MM.1S (cell line): ENCODE data around the gene EXOC7.

Experiments used
- DNase-seq: peaks from one replicate; pipeline ENCODE4 v3.0.0-alpha.2; 2015
- H2AFZ ChIP-seq: fragments of 300-600 bp; sonication (generic); 2 replicates; pipeline ENCODE4 v1.6.0; 2016; ENCODE audit warnings: antibody characterized with exemption, low read length
- H3F3A ChIP-seq: fragments of 300-600 bp; sonication (generic); 2 replicates; pipeline ENCODE4 v1.6.1; 2016; ENCODE audit warnings: mild to moderate bottlenecking, antibody characterized with exemption, low read length, moderate library complexity, mixed read lengths; ENCODE audit not compliant: insufficient read depth
- H3K27ac ChIP-seq: fragments of 300-600 bp; sonication (generic); 2 replicates; pipeline ENCODE4 v1.5.1; 2016; ENCODE audit warnings: mild to moderate bottlenecking, low read length
- H3K27me3 ChIP-seq: fragments of 300-600 bp; sonication (generic); replicated peaks from 2 replicates; pipeline ENCODE4 v1.6.0; 2016; ENCODE audit warnings: low read length; ENCODE audit not compliant: insufficient read depth
- H3K36me3 ChIP-seq: fragments of 300-600 bp; sonication (generic); replicated peaks from 2 replicates; pipeline ENCODE4 v1.6.1; 2016; ENCODE audit warnings: mild to moderate bottlenecking, low read length, mixed read lengths; ENCODE audit not compliant: insufficient read depth
- H3K4me1 ChIP-seq: fragments of 300-600 bp; sonication (generic); 2 replicates; pipeline ENCODE4 v1.6.1; 2016; ENCODE audit warnings: low read length, mixed read lengths
- H3K4me2 ChIP-seq: fragments of 300-600 bp; sonication (generic); 2 replicates; pipeline ENCODE4 v1.6.0; 2016; ENCODE audit warnings: low read depth, low read length
- H3K4me3 ChIP-seq: fragments of 300-600 bp; sonication (generic); 2 replicates; pipeline ENCODE4 v1.5.1; 2016; ENCODE audit warnings: low read length, mixed read lengths
- H3K79me2 ChIP-seq: fragments of 300-600 bp; sonication (generic); 2 replicates; pipeline ENCODE4 v1.6.1; 2016; ENCODE audit warnings: mixed run types, low read length, mixed read lengths
- H3K9ac ChIP-seq: fragments of 300-600 bp; sonication (generic); 2 replicates; pipeline ENCODE4 v1.6.1; 2016; ENCODE audit warnings: low read length, mixed read lengths
- H3K9me2 ChIP-seq: fragments of 300-600 bp; sonication (generic); replicated peaks from 2 replicates; pipeline ENCODE4 v1.6.1; 2016; ENCODE audit warnings: mild to moderate bottlenecking, low read length, mixed read lengths; ENCODE audit not compliant: insufficient read depth
- H3K9me3 ChIP-seq: fragments of 300-600 bp; sonication (generic); replicated peaks from 2 replicates; pipeline ENCODE4 v1.6.1; 2016; ENCODE audit warnings: mild to moderate bottlenecking, low read length, mixed read lengths; ENCODE audit not compliant: insufficient read depth
- H4K20me1 ChIP-seq: fragments of 300-600 bp; sonication (generic); 2 replicates; pipeline ENCODE4 v1.6.1; 2016; ENCODE audit warnings: mild to moderate bottlenecking, low read length, moderate library complexity, mixed read lengths; ENCODE audit not compliant: insufficient read depth
- EZH2 ChIP-seq: fragments of 300-600 bp; sonication (generic); optimal IDR thresholded peaks from 2 replicates; pipeline ENCODE3; 2017; ENCODE audit warnings: low read depth, mild to moderate bottlenecking, antibody characterized with exemption, low read length, mixed read lengths
- EZH2phosphoT487 ChIP-seq: fragments of 300-600 bp; sonication (generic); IDR thresholded peaks from 2 replicates; pipeline ENCODE4 v1.6.1; 2018; ENCODE audit warnings: antibody characterized with exemption, low read length
- TF ChIP-seq, protein P1 (sequence below): fragments of 300-600 bp; sonication (generic); IDR thresholded peaks from 2 replicates; pipeline ENCODE4 v1.5.1; 2016; ENCODE audit warnings: antibody characterized with exemption, low read length, mixed read lengths

EXOC7 gene

DNA sequence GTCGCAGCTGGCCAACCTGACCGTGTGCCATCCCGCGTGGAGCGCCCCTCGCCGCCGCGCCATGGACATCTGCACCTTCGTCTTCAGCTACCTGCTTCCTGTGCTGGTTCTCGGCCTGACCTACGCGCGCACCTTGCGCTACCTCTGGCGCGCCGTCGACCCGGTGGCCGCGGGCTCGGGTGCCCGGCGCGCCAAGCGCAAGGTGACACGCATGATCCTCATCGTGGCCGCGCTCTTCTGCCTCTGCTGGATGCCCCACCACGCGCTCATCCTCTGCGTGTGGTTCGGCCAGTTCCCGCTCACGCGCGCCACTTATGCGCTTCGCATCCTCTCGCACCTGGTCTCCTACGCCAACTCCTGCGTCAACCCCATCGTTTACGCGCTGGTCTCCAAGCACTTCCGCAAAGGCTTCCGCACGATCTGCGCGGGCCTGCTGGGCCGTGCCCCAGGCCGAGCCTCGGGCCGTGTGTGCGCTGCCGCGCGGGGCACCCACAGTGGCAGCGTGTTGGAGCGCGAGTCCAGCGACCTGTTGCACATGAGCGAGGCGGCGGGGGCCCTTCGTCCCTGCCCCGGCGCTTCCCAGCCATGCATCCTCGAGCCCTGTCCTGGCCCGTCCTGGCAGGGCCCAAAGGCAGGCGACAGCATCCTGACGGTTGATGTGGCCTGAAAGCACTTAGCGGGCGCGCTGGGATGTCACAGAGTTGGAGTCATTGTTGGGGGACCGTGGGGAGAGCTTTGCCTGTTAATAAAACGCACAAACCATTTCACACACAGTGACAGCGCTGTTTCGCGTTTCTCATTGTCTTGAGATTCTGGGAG, 26.6 kb downstream of the EXOC7 start:
- Histone ChIP-seq H3K79me2 (peaks cover 10% of the 10 kb centered on the region), H3K4me1 (no peaks in the 10 kb centered on the region), H3K4me2 (no peak overlapping the region), H3K9me3 (no peaks in the 10 kb centered on the region), H3K9me2 (no peaks in the 10 kb centered on the region), H3F3A (no peaks in the 10 kb centered on the region; the same call in 1 of the 2 replicates), H3K4me3 (no peak overlapping the region), H2AFZ (no peak overlapping the region), H3K36me3 (no peaks in the 10 kb centered on the region), H3K27me3 (peaks cover 61% of the 10 kb centered on the region), H4K20me1 (no peaks in the 10 kb centered on the region), H3K9ac (no peak overlapping the region), H3K27ac (no peak overlapping the region)
- TF ChIP-seq EZH2phosphoT487 (no peak), EZH2 (no peak)
- TF ChIP-seq, protein P1, sequence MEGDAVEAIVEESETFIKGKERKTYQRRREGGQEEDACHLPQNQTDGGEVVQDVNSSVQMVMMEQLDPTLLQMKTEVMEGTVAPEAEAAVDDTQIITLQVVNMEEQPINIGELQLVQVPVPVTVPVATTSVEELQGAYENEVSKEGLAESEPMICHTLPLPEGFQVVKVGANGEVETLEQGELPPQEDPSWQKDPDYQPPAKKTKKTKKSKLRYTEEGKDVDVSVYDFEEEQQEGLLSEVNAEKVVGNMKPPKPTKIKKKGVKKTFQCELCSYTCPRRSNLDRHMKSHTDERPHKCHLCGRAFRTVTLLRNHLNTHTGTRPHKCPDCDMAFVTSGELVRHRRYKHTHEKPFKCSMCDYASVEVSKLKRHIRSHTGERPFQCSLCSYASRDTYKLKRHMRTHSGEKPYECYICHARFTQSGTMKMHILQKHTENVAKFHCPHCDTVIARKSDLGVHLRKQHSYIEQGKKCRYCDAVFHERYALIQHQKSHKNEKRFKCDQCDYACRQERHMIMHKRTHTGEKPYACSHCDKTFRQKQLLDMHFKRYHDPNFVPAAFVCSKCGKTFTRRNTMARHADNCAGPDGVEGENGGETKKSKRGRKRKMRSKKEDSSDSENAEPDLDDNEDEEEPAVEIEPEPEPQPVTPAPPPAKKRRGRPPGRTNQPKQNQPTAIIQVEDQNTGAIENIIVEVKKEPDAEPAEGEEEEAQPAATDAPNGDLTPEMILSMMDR, result no peak
- DNase-seq, result no peak

DNA sequence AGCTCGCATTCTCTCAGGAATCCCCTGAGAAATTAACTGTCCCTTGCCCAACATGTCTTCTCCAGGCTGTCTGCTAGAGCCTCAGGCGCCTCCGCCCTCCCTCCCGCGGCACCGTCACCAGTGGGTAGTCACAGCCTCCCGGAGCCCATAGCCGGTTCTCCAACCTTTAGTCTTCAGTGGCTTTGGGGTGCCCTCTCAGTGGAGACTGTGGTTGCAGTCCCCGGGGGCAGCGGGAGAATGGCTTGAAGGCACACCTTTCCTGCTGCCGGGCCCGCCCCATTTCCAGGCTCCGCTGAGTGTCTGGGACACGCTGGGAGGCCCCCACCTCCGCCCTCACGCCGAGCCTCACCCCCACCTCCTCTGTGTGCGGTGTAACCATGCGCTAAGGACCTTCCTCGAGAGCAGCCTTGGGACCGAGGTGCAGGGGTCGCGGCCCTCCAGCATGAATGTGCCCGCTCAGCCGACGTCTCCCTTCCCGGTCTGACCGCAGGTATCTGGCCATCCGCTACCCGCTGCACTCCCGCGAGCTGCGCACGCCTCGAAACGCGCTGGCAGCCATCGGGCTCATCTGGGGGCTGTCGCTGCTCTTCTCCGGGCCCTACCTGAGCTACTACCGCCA, 27.3 kb downstream of the EXOC7 start:
- H2AFZ ChIP-seq, result no peak overlapping the region
- H3K4me2 ChIP-seq, result no peak overlapping the region
- H3K4me3 ChIP-seq, result no peak overlapping the region
- H3K9ac ChIP-seq, result no peak overlapping the region
- no peaks in the 10 kb centered on the region for H4K20me1 ChIP-seq
- H3K36me3 ChIP-seq, result no peaks in the 10 kb centered on the region
- DNase-seq, result no peak
- no peaks in the 10 kb centered on the region for H3K9me2 ChIP-seq
- H3K27ac ChIP-seq, result no peak overlapping the region
- TF ChIP-seq, protein P1, result no peak
- TF ChIP-seq EZH2 (no peak), EZH2phosphoT487 (no peak)
- no peaks in the 10 kb centered on the region for H3K9me3 ChIP-seq
- H3F3A ChIP-seq, result no peaks in the 10 kb centered on the region; the same call in 1 of the 2 replicates
- H3K4me1 ChIP-seq, result no peaks in the 10 kb centered on the region
- peaks cover 17% of the 10 kb centered on the region for H3K79me2 ChIP-seq
- peaks cover 61% of the 10 kb centered on the region for H3K27me3 ChIP-seq

DNA sequence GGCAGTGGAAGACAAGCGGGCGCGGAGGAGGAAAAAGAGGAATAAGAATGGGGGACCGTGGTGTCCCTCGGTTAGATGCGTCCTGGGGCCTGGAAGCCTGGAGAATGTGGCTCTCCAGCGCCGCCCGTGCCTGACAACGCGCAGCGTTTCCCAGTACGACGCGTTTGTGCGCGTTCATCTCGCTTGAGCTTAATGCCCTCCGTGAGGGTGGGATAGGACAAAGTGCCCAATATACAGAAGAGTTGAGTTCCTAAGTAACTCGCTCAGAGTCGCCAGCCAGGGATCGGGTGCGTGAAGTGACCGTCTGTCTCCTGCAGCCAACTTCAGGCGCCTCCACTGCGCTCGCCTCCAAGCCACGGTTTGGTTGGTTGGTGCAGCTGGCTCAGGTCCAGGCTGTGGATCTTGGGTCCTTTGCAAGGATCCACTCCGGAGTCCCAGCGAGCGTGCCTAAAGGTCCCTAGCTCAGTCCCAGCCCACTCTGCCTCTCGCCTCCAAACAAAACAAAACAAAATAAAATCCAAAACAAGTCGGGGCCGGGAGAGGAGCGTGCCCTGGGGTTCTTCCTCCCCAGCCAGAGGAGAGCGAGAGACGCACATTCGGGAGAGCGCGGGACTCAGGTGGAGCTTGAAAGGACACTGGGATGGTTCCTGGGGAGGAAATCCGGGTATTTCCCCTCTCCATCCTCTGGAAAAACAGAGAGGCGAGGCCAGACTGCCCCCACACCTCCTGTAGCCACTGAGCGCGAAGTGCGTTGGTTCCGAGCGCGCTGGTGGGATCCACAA, 28.0 kb downstream of the EXOC7 start:
- Histone ChIP-seq H3K27me3 (peaks cover 61% of the 10 kb centered on the region), H3K4me2 (no peak overlapping the region), H4K20me1 (no peaks in the 10 kb centered on the region)

More for the DNA sequence above, 28.0 kb downstream of the EXOC7 start:
- no peaks in the 10 kb centered on the region for H3K9me2 ChIP-seq
- no peaks in the 10 kb centered on the region for H3K36me3 ChIP-seq
- H3K4me3 ChIP-seq, result no peak overlapping the region
- H3K27ac ChIP-seq, result no peak overlapping the region
- peaks cover 6% of the 10 kb centered on the region for H3K4me1 ChIP-seq
- no peak overlapping the region for H3K9ac ChIP-seq
- peaks cover 24% of the 10 kb centered on the region for H3K79me2 ChIP-seq
- no peak for TF ChIP-seq EZH2phosphoT487
- no peak for TF ChIP-seq EZH2
- TF ChIP-seq, protein P1, result no peak
- no peaks in the 10 kb centered on the region for H3K9me3 ChIP-seq
- no peak for DNase-seq
- H2AFZ ChIP-seq, result no peak overlapping the region
- H3F3A ChIP-seq, result no peaks in the 10 kb centered on the region; the same call in 1 of the 2 replicates
